ENCODE data around the gene CFAP77.

- TF ChIP-seq, protein P1, sequence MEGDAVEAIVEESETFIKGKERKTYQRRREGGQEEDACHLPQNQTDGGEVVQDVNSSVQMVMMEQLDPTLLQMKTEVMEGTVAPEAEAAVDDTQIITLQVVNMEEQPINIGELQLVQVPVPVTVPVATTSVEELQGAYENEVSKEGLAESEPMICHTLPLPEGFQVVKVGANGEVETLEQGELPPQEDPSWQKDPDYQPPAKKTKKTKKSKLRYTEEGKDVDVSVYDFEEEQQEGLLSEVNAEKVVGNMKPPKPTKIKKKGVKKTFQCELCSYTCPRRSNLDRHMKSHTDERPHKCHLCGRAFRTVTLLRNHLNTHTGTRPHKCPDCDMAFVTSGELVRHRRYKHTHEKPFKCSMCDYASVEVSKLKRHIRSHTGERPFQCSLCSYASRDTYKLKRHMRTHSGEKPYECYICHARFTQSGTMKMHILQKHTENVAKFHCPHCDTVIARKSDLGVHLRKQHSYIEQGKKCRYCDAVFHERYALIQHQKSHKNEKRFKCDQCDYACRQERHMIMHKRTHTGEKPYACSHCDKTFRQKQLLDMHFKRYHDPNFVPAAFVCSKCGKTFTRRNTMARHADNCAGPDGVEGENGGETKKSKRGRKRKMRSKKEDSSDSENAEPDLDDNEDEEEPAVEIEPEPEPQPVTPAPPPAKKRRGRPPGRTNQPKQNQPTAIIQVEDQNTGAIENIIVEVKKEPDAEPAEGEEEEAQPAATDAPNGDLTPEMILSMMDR (conservative IDR thresholded peaks at IDR 0.05; ENCODE audit: low read depth, low read length) = no peak
- no peak for TF ChIP-seq EZH2 (IDR thresholded peaks at IDR 0.05; ENCODE audit: borderline replicate concordance, low read depth, low read length, poor library complexity, severe bottlenecking)
Observed at GRCh38 chr9:132456241-132456640, 46.2 kb downstream of the CFAP77 start.

Measured in A673 (cell line).